GM23338 (cell line): ENCODE measurements around the gene ZSCAN31. TPM values are rescaled to one million over a fixed set of nuclear protein-coding genes. Genes with fewer than 3 reads are reported as not detected.
A peak's percentile ranks its signal among the peaks of the same experiment; 100 is the strongest.

Experiments used
- ATAC-seq: fragments of 200-7000 bp; cut with Tn5 transposase; 3 replicates; pipeline ENCODE4 v1.9.1; 2020
- DNase-seq: peaks from one replicate; pipeline ENCODE4 v3.0.0-alpha.2; 2015; ENCODE audit warnings: low spot score
- H2AFZ ChIP-seq: fragments of 200-600 bp; sonication (generic); 2 replicates; pipeline ENCODE4 v1.8.0; 2016; ENCODE audit warnings: antibody characterized with exemption, mild to moderate bottlenecking, moderate library complexity
- H3F3A ChIP-seq: fragments of 200-600 bp; sonication (generic); replicated peaks from 2 replicates; pipeline ENCODE4 v1.8.0; 2017; ENCODE audit warnings: antibody characterized with exemption, mixed run types, low read depth
- H3K27ac ChIP-seq: fragments of 200-600 bp; sonication (generic); 2 replicates; pipeline ENCODE4 v1.6.1; 2016; ENCODE audit warnings: low read depth
- H3K27me3 ChIP-seq: fragments of 200-600 bp; sonication (generic); 2 replicates; pipeline ENCODE4 v1.8.0; 2016; ENCODE audit warnings: mild to moderate bottlenecking, mixed run types, moderate library complexity; ENCODE audit not compliant: insufficient read depth
- H3K36me3 ChIP-seq: fragments of 200-600 bp; sonication (generic); 2 replicates; pipeline ENCODE4 v1.8.0; 2016; ENCODE audit warnings: mild to moderate bottlenecking; ENCODE audit not compliant: insufficient read depth
- H3K4me1 ChIP-seq: fragments of 200-600 bp; sonication (generic); 2 replicates; pipeline ENCODE4 v1.8.0; 2016; ENCODE audit warnings: mild to moderate bottlenecking, moderate library complexity; ENCODE audit not compliant: insufficient read depth
- H3K4me2 ChIP-seq: fragments of 200-600 bp; sonication (generic); 2 replicates; pipeline ENCODE4 v1.7.1; 2017; ENCODE audit warnings: mixed run types
- H3K4me3 ChIP-seq: fragments of 200-600 bp; sonication (generic); 2 replicates; pipeline ENCODE4 v1.6.1; 2016; ENCODE audit warnings: mixed run types
- H3K79me2 ChIP-seq: fragments of 200-600 bp; sonication (generic); replicated peaks from 2 replicates; pipeline ENCODE4 v1.8.0; 2017; ENCODE audit warnings: mild to moderate bottlenecking; ENCODE audit not compliant: insufficient read depth
- H3K9me2 ChIP-seq: fragments of 200-600 bp; sonication (generic); 2 replicates; pipeline ENCODE4 v1.8.0; 2017; ENCODE audit not compliant: insufficient read depth
- H4K20me1 ChIP-seq: fragments of 200-600 bp; sonication (generic); replicated peaks from 2 replicates; pipeline ENCODE4 v1.8.0; 2017; ENCODE audit warnings: mild to moderate bottlenecking; ENCODE audit not compliant: insufficient read depth
- H3K27ac Mint-ChIP-seq: 2 replicates; pipeline ENCODE4 v1.8.0; 2020; ENCODE audit warnings: inconsistent platforms, mild to moderate bottlenecking, moderate library complexity, mixed read lengths
- H3K27me3 Mint-ChIP-seq: 3 replicates; pipeline ENCODE4 v1.8.0; 2022; ENCODE audit warnings: low read depth, mild to moderate bottlenecking, moderate library complexity, mixed read lengths, inconsistent platforms; ENCODE audit not compliant: insufficient read depth, poor library complexity
- H3K36me3 Mint-ChIP-seq: 3 replicates; pipeline ENCODE4 v1.8.0; 2021; ENCODE audit warnings: low read depth, mild to moderate bottlenecking, inconsistent platforms, moderate library complexity, mixed read lengths
- H3K4me1 Mint-ChIP-seq: 3 replicates; pipeline ENCODE4 v1.8.0; 2020; ENCODE audit warnings: mild to moderate bottlenecking, inconsistent platforms, mixed read lengths
- H3K4me3 Mint-ChIP-seq: 3 replicates; pipeline ENCODE4 v1.8.0; 2021; ENCODE audit warnings: moderate library complexity, mild to moderate bottlenecking, inconsistent platforms, mixed read lengths
- H3K9me3 Mint-ChIP-seq: 3 replicates; pipeline ENCODE4 v1.8.0; 2020; ENCODE audit warnings: moderate library complexity, mild to moderate bottlenecking, inconsistent platforms, mixed read lengths
- CREB1 ChIP-seq: fragments of 250-450 bp; sonication (Bioruptor Pico); IDR thresholded peaks from 2 replicates; pipeline ENCODE4 v1.5.0; 2020; ENCODE audit warnings: low read depth, mild to moderate bottlenecking, moderate library complexity
- CTCF ChIP-seq, 2 experiments: fragments of 200-600 bp in 1 of 2; sonication (generic) in 1 of 2; conservative IDR thresholded peaks; 2 replicates each; pipeline versions ENCODE4 v1.5.1 to v1.6.1; 2016 to 2017; ENCODE audit warnings: antibody characterized with exemption in 2 of 2, low read depth in 2 of 2, mild to moderate bottlenecking in 2 of 2, moderate library complexity in 1 of 2
- ETS1 ChIP-seq: IDR thresholded peaks from 2 replicates; pipeline ENCODE4 v1.6.1; 2016; ENCODE audit warnings: antibody characterized with exemption
- POLR2AphosphoS5 ChIP-seq: IDR thresholded peaks from 2 replicates; pipeline ENCODE4 v1.6.1; 2016; ENCODE audit warnings: antibody characterized with exemption, low read depth
- REST ChIP-seq: IDR thresholded peaks from one replicate; pipeline ENCODE4 v1.6.1; 2018; ENCODE audit warnings: antibody characterized with exemption; ENCODE audit not compliant: unreplicated experiment
- STAT1 ChIP-seq: IDR thresholded peaks from one replicate; pipeline ENCODE4 v1.6.1; 2016; ENCODE audit warnings: antibody characterized with exemption; ENCODE audit not compliant: unreplicated experiment
- ZNF114 ChIP-seq: fragments of 250-450 bp; sonication (Bioruptor Pico); IDR thresholded peaks from 2 replicates; pipeline ENCODE4 v1.5.0; 2020; ENCODE audit warnings: mild to moderate bottlenecking, moderate library complexity
- ZNF331 ChIP-seq: fragments of 250-450 bp; sonication (Bioruptor Pico); IDR thresholded peaks from 2 replicates; pipeline ENCODE4 v1.5.0; 2020; ENCODE audit warnings: low read depth, mild to moderate bottlenecking, moderate library complexity
- polyA plus RNA-seq: library from polyadenylated mRNA; unstranded; fragments of >200 nt; fragmentation: Nextera tagmentation; extraction: Ambion mirVana; gene quantifications from 2 replicates; pipeline ENCODE4 v1.2.1, GENCODE V29; 2016
- total RNA-seq: library from RNA; depleted of rRNA; stranded (reverse); fragments of >200 nt; shearing (Covaris generic); gene quantifications from 2 replicates; pipeline ENCODE4 v1.2.3, GENCODE V29; 2014

Gene ZSCAN31
- total and polyA plus RNA-seq, 2 experiments from 2014 or later, result 3.1 to 4.7 TPM

GRCh38 chr6:28282926-28283325, 53.0 kb downstream of the ZSCAN31 start (continued):
- no peak for TF ChIP-seq CREB1 (CRISPR knock-in tag)
- TF ChIP-seq ZNF331 (CRISPR knock-in tag), result no peak
- TF ChIP-seq STAT1, result no peak
- TF ChIP-seq REST, result no peak
- TF ChIP-seq ETS1, result no peak
- no peak for TF ChIP-seq ZNF114 (CRISPR knock-in tag)
- no peak for TF ChIP-seq CTCF (conservative IDR thresholded peaks at IDR 0.05; ENCODE audit: low read depth in 2 of 2)

- H3F3A ChIP-seq, result no peaks in the 10 kb centered on the region
- H3K4me3 ChIP-seq, result peak within 1 kb of the TSS; percentile 97
- H3K79me2 ChIP-seq, result peaks cover 21% of the 10 kb centered on the region
- 0 out of 2 replicates have a peak, but pooled peaks cover 20% of the 10 kb centered on the region for H3K36me3 ChIP-seq
- Mint-ChIP-seq H3K4me1 (peaks cover 13% of the 10 kb centered on the region), H3K27me3 (no peaks in the 10 kb centered on the region), H3K27ac (no peak within 1 kb of the TSS), H3K4me3 (peak within 1 kb of the TSS; percentile 98), H3K9me3 (no peaks in the 10 kb centered on the region), H3K36me3 (peaks cover 13% of the 10 kb centered on the region)
- no peaks in the 10 kb centered on the region for H3K27me3 ChIP-seq
- no peaks in the 10 kb centered on the region for H3K9me2 ChIP-seq
- TF ChIP-seq POLR2AphosphoS5 (peak; percentile 85), REST (no peak), ETS1 (peak; percentile 52; the same call in 1 of the 2 replicates)
- no peaks in the 10 kb centered on the region; the same call in 1 of the 2 replicates for H4K20me1 ChIP-seq
- H3K4me2 ChIP-seq, result peak within 1 kb of the TSS; percentile 91
- ATAC-seq, result peak; percentile 99
- peak within 1 kb of the TSS; percentile 100 for H2AFZ ChIP-seq
- peaks cover 14% of the 10 kb centered on the region for H3K4me1 ChIP-seq
- no peak within 1 kb of the TSS for H3K27ac ChIP-seq
- DNase-seq, result peak; percentile 93
Observed at GRCh38 chr6:28281288-28282064, 54.5 kb downstream of the ZSCAN31 start, which contains the start of gene PGBD1. Gene PGBD1 (plus strand): TSS chr6:28281572. CDS start chr6:28283814, 2,242 bp downstream.
